GM21737 (cell line): ENCODE measurements around the gene PLPPR1.
"Not testable (repeated sequence)": the region's sequence is repeated elsewhere in the genome, so short reads cannot be mapped to it uniquely, and the experiment has no call there.

Source experiments
- ATAC-seq: cut with Tn5 transposase; IDR thresholded peaks from one replicate; pipeline ENCODE4 v1.9.1; 2021; ENCODE audit warnings: mild to moderate bottlenecking, moderate library complexity; ENCODE audit not compliant: unreplicated experiment

PLPPR1 gene

GRCh38 chr9:101119206-101119819 lies 90.8 kb downstream of the PLPPR1 start:
- peak; percentile 57 for ATAC-seq

- ATAC-seq = no peak
Observed at GRCh38 chr9:101121836-101122399, 93.4 kb downstream of the PLPPR1 start.

- ATAC-seq = no peak
Observed at GRCh38 chr9:101126556-101126955, 98.0 kb downstream of the PLPPR1 start.

- not testable (repeated sequence) for ATAC-seq
Observed at GRCh38 chr9:101127369-101127768, 98.8 kb downstream of the PLPPR1 start.

GRCh38 chr9:101128623-101129022 lies 100.1 kb downstream of the PLPPR1 start:
- no peak for ATAC-seq

GRCh38 chr9:101130054-101130453 lies 101.5 kb downstream of the PLPPR1 start:
- no peak for ATAC-seq

- ATAC-seq = no peak
Observed at GRCh38 chr9:101131326-101131725, 102.8 kb downstream of the PLPPR1 start.

- ATAC-seq = no peak
Observed at GRCh38 chr9:101132801-101133200, 104.3 kb downstream of the PLPPR1 start.

GRCh38 chr9:101138509-101138908 lies 110.0 kb downstream of the PLPPR1 start:
- ATAC-seq = no peak

- no peak for ATAC-seq
Observed at GRCh38 chr9:101139082-101139481, 110.6 kb downstream of the PLPPR1 start.

GRCh38 chr9:101140764-101141163 lies 112.2 kb downstream of the PLPPR1 start:
- no peak for ATAC-seq

- ATAC-seq = no peak
Observed at GRCh38 chr9:101146508-101146907, 118.0 kb downstream of the PLPPR1 start.

GRCh38 chr9:101148344-101148743 lies 119.8 kb downstream of the PLPPR1 start:
- ATAC-seq = no peak

GRCh38 chr9:101158361-101158760 lies 129.8 kb downstream of the PLPPR1 start:
- no peak for ATAC-seq

GRCh38 chr9:101162231-101162630 lies 133.7 kb downstream of the PLPPR1 start:
- ATAC-seq = no peak

GRCh38 chr9:101165131-101165530 lies 136.6 kb downstream of the PLPPR1 start:
- ATAC-seq = no peak

- no peak for ATAC-seq
Observed at GRCh38 chr9:101167490-101168134, 139.1 kb downstream of the PLPPR1 start.

GRCh38 chr9:101172616-101173015 lies 144.1 kb downstream of the PLPPR1 start:
- no peak for ATAC-seq

GRCh38 chr9:101173907-101174306 lies 145.4 kb downstream of the PLPPR1 start:
- ATAC-seq = no peak

GRCh38 chr9:101176384-101176783 lies 147.9 kb downstream of the PLPPR1 start:
- ATAC-seq = no peak

- ATAC-seq = no peak
Observed at GRCh38 chr9:101184813-101185278, 156.3 kb downstream of the PLPPR1 start.

- ATAC-seq = no peak
Observed at GRCh38 chr9:101191723-101192122, 163.2 kb downstream of the PLPPR1 start.
